Neural progenitor cell (in vitro differentiated cells): ENCODE data around the gene TUG1.

Source experiments
- EZH2 ChIP-seq: fragments of 200-600 bp; sonication (generic); IDR thresholded peaks from 2 replicates; pipeline ENCODE4 v1.6.1; 2017; ENCODE audit warnings: antibody characterized with exemption, mild to moderate bottlenecking, moderate library complexity
- EZH2phosphoT487 ChIP-seq: fragments of 200-600 bp; sonication (generic); IDR thresholded peaks from 2 replicates; pipeline ENCODE4 v1.6.1; 2017; ENCODE audit warnings: antibody characterized with exemption
- TF ChIP-seq, protein P1 (sequence below): fragments of 200-600 bp; sonication (generic); IDR thresholded peaks from 2 replicates; pipeline ENCODE4 v1.5.1; 2017; ENCODE audit warnings: antibody characterized with exemption, mild to moderate bottlenecking

DNA sequence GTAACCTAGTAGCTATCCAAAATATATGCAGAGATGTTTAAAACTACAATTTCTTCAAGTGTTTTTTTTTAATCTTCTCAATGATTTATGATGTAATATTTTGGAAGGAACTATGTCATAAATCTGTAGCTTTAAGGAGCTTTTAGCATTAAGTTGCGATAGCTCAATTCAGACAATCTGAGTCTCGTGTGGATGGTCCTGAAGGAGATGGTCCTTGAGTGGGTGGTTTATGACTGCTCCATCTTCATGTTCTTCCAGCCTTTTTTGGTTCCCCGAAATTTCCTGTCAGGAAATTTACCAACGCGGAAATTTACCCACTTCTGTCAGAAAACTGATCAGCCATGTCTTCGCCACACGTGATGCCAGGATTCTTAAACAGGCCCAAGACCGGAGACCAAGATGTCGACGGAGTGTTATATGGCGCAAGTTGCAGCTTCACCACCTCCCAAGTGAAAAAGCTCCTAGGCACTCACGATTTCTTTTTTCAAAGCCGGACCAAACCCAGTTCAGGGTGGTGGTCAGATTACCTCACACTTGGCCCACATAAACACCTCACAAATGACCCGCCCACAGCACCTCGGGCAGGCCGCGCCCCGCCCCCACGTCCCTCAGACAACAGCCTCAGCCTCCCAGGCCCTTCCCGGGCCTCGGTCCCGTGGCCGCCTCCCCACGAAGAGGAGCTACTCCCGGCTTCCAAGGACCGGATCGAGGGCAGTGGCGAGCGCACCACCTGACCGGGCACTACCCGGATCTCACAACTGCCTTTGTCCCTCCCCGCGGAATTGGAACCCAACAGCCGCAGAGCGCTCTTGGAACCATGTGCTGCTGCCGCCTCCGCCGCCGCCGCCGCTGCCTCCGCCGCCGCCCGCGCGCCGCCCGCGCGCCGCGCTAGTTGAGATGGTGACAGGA is 796 bp upstream of the TUG1 start, which contains the start of gene MORC2:
- TF ChIP-seq, protein P1, sequence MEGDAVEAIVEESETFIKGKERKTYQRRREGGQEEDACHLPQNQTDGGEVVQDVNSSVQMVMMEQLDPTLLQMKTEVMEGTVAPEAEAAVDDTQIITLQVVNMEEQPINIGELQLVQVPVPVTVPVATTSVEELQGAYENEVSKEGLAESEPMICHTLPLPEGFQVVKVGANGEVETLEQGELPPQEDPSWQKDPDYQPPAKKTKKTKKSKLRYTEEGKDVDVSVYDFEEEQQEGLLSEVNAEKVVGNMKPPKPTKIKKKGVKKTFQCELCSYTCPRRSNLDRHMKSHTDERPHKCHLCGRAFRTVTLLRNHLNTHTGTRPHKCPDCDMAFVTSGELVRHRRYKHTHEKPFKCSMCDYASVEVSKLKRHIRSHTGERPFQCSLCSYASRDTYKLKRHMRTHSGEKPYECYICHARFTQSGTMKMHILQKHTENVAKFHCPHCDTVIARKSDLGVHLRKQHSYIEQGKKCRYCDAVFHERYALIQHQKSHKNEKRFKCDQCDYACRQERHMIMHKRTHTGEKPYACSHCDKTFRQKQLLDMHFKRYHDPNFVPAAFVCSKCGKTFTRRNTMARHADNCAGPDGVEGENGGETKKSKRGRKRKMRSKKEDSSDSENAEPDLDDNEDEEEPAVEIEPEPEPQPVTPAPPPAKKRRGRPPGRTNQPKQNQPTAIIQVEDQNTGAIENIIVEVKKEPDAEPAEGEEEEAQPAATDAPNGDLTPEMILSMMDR, result no peak
- no peak for TF ChIP-seq EZH2
- no peak for TF ChIP-seq EZH2phosphoT487
